ENCODE results near the gene NEURL3. TPM values are rescaled to one million over a fixed set of nuclear protein-coding genes. Genes with fewer than 3 reads are reported as not detected.

NEURL3 gene
- total RNA-seq, 1 donor from 2014 or later: 0.13 TPM

- no peak for DNase-seq (ENCODE audit: low spot score in 2 of 2, unreplicated experiment in 2 of 2)
- H3K9me3 Mint-ChIP-seq: peaks cover 26% of the 10 kb centered on the region
- peaks cover 11% of the 10 kb centered on the region for H3K27me3 Mint-ChIP-seq (ENCODE audit: low read depth)
- H3K36me3 Mint-ChIP-seq: peaks cover 2% of the 10 kb centered on the region
- H3K4me1 Mint-ChIP-seq: no peaks in the 10 kb centered on the region
- no peak overlapping the region for H3K27ac Mint-ChIP-seq
- no peak for TF ChIP-seq CTCF (IDR thresholded peaks at IDR 0.05; ENCODE audit: unreplicated experiment)
- H3K4me3 Mint-ChIP-seq: no peak overlapping the region
These were observed 12.1 kb downstream of the NEURL3 start for GRCh38 chr2:96493072-96493471.

- no peak for DNase-seq (ENCODE audit: low spot score in 2 of 2, unreplicated experiment in 2 of 2)
- no peak overlapping the region for H3K27ac Mint-ChIP-seq
- H3K27me3 Mint-ChIP-seq (ENCODE audit: low read depth): peaks cover 8% of the 10 kb centered on the region
- H3K9me3 Mint-ChIP-seq: peaks cover 26% of the 10 kb centered on the region
- H3K4me3 Mint-ChIP-seq: no peak overlapping the region
- H3K36me3 Mint-ChIP-seq: peaks cover 2% of the 10 kb centered on the region
- no peaks in the 10 kb centered on the region for H3K4me1 Mint-ChIP-seq
- TF ChIP-seq CTCF (IDR thresholded peaks at IDR 0.05; ENCODE audit: unreplicated experiment): no peak
These were observed 13.2 kb downstream of the NEURL3 start for GRCh38 chr2:96491860-96492497.

DNA sequence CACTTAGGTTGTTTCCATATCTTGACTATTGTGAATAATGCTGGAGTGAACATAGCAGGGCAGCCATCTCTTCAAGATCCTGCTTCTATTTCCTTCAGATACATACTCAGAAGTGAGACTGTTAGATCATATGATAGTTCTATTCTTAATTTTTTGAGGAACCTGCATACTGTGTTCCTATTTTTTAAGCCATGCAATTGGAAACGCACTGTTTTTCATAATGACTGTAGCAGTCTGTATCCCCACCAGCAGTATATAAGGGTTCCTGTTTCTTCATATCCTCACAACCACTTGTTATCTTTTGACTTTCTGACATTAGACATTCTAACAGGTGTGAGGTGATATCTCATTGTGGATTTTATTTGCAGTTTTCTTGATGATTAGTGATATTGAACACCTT, 15.5 kb downstream of the NEURL3 start:
- H3K27ac Mint-ChIP-seq: no peak overlapping the region
- no peak overlapping the region for H3K4me3 Mint-ChIP-seq

GRCh38 chr2:96489261-96489660, 15.9 kb downstream of the NEURL3 start:
- TF ChIP-seq CTCF (IDR thresholded peaks at IDR 0.05; ENCODE audit: unreplicated experiment): no peak
- peaks cover under 1% of the 10 kb centered on the region for H3K36me3 Mint-ChIP-seq
- no peak overlapping the region for H3K4me3 Mint-ChIP-seq
- peaks cover 6% of the 10 kb centered on the region for H3K4me1 Mint-ChIP-seq
- no peak overlapping the region for H3K27ac Mint-ChIP-seq
- H3K27me3 Mint-ChIP-seq (ENCODE audit: low read depth): peaks cover 7% of the 10 kb centered on the region
- no peak for DNase-seq (ENCODE audit: low spot score in 2 of 2, unreplicated experiment in 2 of 2)
- peaks cover 10% of the 10 kb centered on the region for H3K9me3 Mint-ChIP-seq

More for the DNA sequence above, 15.5 kb downstream of the NEURL3 start:
- H3K4me1 Mint-ChIP-seq: peaks cover 6% of the 10 kb centered on the region
- DNase-seq (ENCODE audit: low spot score in 2 of 2, unreplicated experiment in 2 of 2): no peak
- peaks cover 8% of the 10 kb centered on the region for H3K27me3 Mint-ChIP-seq (ENCODE audit: low read depth)
- TF ChIP-seq CTCF (IDR thresholded peaks at IDR 0.05; ENCODE audit: unreplicated experiment): no peak
- H3K36me3 Mint-ChIP-seq: peaks cover 2% of the 10 kb centered on the region
- peaks cover 12% of the 10 kb centered on the region for H3K9me3 Mint-ChIP-seq

- H3K27me3 Mint-ChIP-seq (ENCODE audit: low read depth): peaks cover 2% of the 10 kb centered on the region
- no peak for DNase-seq (ENCODE audit: low spot score in 2 of 2, unreplicated experiment in 2 of 2)
- no peak overlapping the region for H3K4me3 Mint-ChIP-seq
- no peaks in the 10 kb centered on the region for H3K36me3 Mint-ChIP-seq
- no peak for TF ChIP-seq CTCF (IDR thresholded peaks at IDR 0.05; ENCODE audit: unreplicated experiment)
- H3K27ac Mint-ChIP-seq: no peak overlapping the region
- peaks cover 7% of the 10 kb centered on the region for H3K9me3 Mint-ChIP-seq
- H3K4me1 Mint-ChIP-seq: peaks cover 6% of the 10 kb centered on the region
These were observed 18.5 kb downstream of the NEURL3 start for GRCh38 chr2:96486696-96487095.

Data from mesothelial cell of epicardium (in vitro differentiated cells).